Stimulated activated CD4-positive, alpha-beta T cell treated with anti-CD3 and anti-CD28 coated beads, TNF-alpha, amount 100 ng/mL, for 1 hour (primary cell): ENCODE results near the gene LRP6.
"Not testable (repeated sequence)": the region's sequence is repeated elsewhere in the genome, so short reads cannot be mapped to it uniquely, and the experiment has no call there.

Experiments
- DNase-seq, 3 donors: peaks; one replicate each; pipeline ENCODE4 v3.0.0-alpha.2; 2020; ENCODE audit warnings: low read depth in 3 of 3, low spot score in 1 of 3

LRP6 gene

DNA sequence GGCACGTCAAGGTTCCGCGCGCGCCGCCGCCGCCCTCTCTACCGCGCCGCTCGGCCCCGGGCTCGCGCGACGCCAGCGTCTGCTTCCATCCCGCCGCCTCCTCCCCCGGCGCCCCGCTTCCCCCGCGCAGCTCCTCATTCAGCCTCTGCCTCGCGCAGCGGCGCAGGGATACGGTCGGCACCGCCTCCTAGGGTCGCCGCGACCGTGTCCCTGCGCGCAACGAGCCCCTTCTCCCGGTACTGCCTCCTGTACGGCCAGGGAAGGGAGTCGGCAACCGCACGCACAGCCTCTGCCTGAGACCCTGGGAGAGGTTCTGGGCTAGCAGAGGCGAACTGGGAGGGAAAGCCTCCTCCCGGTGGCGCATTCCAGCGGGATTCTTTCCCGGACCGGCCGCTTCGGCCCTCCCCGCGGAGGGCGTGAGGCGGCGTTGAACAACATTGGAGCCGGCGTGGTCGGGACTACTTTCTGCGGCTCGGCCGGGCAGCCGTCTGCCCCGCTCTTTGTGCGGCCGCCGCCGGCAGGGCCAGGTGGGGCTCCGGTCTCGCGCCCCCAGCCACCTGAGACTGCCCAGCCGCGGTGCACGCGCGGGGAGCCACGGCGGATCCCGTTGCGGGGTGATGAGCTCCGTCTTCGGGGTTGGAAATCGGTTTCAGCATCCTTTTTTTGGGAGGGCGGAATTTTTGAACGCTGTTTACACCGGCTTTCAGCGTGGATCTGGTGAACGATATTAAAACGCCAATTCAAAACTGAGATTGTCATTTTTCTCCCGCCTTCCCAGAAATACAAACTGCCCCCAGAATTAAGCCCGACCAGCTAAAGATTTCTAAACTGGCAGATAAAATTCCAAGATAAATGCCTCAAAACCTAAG lies at the start of gene LRP6:
Gene LRP6, minus strand, starts transcription at position 172 of the 869 bp plus-strand sequence. CDS start 309 bp downstream, outside the sequence.
- peak; percentile 51 to 69 (median 58) for DNase-seq

DNA sequence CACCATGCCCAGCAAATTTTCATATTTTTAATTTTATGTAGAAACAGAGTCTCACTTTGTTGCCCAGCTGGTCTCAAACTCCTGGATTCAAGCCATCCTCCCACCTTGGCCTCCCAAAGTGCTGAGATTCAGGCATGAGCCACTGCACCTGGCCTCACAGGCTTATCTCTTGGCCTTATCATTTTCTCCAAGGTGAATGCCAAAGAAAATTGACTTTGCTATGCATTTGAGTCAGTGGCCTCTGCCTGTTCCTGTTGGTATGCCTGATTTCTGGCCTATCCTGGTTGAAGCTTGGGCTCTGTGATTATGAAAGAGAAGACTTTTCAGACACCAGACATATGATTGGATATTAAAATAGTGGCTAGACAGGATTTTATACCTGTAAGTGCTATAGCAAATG lies 49.0 kb upstream of the LRP6 start:
- no peak for DNase-seq

DNA sequence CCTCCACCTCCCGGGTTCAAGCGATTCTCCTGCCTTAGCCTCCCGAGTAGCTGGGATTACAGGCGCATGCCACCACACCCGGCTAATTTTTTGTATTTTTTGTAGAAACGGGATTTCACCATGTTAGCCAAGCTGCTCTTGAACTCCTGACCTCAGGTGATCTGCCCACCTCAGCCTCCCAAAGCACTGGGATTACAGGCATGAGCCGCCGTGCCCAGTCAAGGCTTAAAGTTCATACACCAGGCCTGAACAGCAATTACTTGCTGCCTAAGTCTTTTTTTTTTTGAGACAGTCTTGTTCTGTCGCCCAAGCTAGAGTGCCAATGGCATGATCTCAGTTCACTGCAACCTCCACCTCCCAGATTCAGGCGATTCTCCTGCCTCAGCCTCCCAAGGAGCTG lies 43.9 kb upstream of the LRP6 start:
- not testable (repeated sequence) for DNase-seq

DNA sequence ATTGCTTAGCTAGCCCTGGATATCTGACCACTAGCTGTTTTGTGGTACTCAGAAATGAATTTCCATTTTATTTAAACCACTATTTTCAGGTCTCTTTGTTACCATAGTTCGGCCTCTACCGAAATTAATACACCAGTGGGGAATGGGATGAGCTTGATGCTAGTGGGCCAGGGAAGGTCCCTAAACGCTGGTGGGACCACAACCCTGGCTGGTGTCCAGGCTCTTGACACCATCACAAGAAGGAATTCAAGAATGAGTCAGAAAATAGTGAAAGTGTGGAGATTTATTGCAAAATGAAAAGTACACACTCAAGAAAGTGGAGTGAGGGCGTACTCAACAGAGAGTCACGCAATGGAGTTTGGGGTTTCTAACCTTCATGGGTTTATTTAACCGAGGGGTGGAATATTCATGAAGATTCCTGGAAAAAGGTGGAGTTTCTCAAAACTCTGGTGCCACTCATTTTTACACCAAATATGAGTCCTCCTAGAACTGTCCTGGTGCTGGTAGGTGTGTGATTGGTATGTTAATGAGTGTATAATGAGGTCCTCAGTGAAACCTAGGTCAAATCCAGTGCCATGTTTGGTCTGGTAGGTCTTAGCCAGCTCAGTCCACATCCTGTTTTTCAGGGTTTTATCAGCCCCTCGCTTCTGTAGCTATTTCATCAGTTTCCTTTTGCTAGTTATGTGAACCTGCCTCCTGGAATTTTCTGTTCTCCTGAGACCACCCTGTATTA lies 38.9 kb upstream of the LRP6 start:
- DNase-seq: no peak

DNA sequence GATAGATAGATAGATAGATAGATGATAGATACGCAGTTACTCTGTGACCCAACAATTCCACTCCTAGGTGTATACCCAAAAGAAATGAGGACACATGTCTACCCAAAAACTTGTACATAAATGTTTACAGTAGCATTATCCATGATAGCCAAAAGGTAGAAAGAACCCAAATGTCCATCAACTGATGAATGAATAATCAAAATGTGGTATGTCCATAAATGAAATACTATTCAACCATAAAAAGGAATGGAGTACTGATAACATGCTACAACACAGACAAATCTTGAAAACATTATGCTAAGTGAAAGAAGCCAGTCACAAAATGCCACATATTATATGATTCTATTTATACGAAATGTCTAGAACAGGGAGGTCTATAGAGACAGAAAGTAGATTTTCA lies 36.1 kb upstream of the LRP6 start:
- DNase-seq: no peak

DNA sequence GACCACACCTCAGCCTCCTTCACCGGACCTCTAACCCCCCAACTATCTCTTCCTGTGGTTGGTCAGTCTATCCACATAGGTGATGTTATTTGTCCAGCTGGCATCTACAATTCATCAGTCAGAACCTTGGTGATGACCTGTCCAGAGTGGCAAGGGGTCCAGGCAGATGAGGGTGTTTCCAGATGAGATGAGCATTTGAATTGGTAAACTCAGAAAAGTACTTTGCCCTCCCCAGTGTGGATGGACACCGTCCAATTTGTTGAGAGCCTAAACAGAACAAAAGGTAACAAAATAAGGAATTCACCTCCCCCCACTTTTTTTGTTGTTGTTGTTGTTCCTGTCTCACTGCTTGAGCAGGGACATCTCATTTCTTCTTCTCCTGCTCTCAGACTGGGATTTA lies 34.3 kb upstream of the LRP6 start:
- no peak for DNase-seq

DNA sequence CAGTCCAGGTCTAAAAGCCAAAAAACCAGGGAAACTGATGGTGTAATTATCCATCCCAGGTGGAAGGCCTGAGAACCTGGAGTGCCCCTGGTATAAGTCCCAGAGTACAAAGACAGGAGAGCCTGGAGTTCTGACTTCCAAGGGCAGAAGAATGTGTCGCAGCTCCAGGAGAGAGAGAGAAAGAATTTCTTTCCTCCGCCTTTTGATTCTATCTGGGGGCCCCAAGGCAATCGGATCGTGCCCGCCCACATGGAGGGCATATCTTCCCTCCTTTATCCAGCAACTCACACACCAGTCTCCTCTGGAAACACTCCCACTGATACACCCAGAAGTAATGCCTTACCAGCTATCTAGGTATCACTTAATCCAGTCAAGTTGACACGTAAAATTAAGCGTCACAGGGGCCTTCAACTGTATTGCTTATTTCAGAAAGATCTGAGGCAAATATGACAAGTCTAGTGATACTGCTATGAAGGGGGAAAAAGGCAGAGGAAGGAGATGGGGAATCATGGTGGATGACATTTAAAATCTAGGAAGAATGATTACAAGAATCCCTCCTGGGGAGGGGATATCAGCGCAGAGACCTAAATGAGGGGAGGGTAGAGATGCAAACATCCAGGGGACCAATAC lies 30.5 kb upstream of the LRP6 start:
- no peak for DNase-seq

DNA sequence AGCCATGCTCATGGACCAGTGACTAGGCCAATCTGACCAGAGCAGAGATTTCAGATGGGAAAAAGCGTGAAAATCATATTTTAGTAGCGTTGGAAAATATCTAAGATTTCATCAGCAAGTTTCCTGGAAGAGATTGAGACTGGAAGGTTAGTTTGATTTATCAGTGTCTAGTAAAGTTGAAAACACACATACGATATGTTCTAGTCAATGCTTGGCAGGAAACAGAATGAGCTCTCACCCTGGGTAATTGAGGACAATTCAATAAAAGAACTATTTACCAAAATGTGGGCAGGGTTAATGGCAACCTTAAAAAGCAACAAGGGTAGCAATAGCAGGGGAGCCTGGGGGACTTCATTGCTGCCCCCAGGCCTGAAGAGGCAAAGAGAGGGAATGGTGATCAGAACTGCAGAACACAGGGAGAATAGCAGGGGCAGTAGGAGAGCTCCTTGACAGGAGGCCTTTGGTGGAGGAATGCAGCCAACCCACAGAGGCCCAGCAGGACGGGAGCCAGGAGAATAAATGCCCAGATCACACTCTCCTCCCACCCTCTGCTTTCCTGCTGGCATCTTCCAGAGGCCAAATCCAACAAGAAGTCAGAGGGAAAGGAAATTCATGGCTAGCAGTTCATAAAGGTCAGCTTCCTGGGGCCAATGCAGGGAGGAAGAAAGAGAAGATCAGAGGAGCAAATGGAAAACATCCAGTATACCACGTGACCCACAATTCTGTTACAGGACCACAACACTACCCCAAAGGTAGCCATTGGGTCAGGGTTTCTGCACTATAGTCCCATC lies 27.6 kb upstream of the LRP6 start:
- no peak for DNase-seq

DNA sequence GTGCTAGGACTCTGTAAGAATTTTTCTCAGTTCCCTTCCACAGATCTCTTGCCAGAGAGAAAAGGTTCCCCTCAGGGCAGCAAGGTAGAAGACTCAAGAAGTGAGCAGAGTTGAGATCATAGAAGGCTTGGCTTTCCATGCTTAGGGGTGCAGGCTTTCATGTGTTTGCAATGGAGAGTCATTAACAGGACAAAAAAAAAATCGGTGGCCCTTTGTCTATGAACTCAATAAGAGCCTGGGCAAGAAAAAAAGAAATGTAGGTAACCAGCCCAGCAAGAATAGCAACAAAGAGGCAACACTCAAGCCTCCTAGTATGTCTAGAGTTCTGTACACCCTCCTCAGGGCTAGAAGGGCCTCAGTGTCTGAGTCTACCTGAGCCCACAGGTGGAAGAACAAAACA lies 23.4 kb upstream of the LRP6 start:
- DNase-seq: no peak

DNA sequence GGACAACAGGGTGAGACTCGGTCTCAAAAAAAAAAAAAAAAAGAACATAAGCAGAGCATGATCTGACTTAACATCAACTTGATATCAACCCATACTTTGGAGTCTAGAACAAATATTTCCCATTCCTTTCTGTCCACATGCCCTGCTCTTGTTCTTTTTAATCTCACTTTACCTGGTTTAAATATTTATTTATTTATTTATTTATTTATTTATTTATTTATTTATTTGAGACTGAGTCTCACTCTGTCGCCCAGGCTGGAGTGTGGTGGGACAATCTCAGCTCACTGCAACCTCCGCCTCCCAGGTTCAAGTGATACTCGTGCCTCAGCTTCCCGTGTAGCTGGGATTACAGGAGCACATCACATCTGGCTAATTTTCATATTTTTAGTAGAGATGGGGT lies 19.6 kb upstream of the LRP6 start:
- DNase-seq: no peak

DNA sequence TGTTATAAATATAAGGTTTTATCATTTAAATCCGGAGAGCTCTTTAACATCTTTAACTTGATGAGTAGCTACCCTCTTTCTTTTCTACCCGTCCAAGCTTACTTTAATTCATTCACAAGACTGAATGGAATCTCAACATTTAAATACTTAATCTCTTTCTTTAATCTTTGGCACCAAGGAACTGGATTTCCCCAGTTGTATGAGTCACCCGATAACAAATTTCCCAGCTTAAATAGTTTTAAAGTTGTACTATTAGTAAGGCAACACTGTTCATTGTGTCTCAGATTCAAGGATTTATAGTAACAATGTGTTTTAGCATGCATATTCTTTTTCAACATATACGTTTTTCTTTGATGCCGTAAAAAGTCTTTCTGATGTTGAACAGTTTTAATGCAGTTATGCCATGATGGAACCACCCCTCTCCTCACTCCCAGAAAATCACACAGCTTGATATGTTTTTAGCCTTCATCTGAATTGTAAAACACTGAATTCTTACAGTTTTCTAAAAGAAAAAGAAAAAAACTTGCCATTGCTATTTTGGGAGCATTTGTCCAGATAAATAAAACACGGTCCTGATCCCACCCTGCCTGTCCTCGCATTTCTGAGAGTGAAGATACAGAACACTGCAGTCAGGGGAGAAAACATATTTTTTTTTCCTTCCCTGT lies 16.0 kb upstream of the LRP6 start:
- no peak for DNase-seq

DNA sequence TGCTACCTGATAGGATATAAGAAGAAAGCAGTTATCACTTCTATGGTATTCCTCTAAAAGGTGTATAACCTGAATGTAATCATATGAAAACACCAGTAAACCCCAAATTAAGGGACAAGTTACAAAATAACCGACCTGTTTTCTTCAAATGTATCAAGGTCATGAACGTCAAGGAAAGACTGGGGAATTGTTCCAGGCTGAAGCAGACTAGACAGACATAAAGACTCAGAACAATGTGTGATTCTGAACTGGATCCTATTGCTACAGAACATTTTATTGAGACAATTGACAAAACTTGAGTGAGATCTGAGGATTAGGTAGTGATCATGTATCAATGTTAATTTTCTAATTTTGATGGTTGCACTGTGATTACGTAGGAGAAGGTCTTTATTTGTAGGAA lies 15.4 kb upstream of the LRP6 start:
- DNase-seq: no peak

DNA sequence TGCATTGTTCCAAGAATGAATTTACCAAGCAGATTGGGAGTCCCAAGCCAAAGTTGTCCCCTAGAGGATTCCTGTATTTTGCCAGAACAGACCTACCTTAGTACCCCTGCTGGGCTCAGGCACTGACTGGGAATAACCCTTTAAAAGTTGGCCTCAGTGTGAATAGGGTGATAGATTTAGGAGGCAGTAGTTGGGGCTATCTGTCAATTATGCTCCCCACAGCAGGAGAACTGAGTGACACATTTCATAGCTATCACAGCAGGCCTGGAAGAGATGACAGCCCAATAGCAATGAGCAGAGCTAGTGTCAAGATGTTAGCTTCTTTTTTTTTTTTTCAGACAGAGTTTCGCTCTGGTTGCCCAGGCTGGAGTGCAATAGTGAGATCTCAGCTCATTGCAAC lies 14.3 kb upstream of the LRP6 start:
- no peak for DNase-seq

DNA sequence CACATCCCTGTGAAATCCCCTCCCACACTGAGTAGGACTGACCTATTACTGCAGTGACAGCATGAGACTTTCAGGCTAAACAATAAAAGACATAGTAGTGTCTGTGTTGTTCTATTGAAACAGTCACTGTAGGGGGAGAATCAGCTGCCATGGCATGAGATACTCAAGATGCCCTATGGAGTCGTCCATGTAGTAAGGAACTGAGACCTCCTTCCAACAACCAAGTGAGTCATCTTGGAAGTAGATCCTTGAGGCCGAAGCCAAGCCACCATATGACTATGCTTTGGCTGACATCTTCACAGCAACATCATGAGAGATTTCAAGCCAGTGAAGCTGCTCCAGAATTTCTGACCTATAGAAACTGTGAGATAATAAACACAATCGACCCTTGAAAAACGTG lies 12.1 kb upstream of the LRP6 start:
- no peak for DNase-seq

DNA sequence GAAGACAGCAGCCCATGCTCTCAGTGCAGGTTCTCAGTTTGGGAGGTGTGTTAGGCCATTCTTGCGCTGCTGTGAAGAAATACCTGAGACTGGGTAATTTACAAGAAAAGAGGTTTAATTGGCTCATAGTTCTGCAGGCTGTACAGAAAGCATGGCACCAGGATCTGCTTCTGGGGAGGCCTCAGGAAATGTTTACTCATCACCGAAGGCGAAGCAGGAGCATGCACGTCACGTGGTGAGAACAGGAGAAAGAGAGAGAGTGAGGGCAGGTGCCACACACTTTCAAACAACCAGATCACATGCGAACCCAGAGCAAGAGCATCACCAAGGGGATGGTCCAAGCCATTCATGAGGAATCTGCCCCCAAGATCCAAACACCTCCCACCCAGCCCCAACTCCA lies 9.0 kb upstream of the LRP6 start:
- no peak for DNase-seq

DNA sequence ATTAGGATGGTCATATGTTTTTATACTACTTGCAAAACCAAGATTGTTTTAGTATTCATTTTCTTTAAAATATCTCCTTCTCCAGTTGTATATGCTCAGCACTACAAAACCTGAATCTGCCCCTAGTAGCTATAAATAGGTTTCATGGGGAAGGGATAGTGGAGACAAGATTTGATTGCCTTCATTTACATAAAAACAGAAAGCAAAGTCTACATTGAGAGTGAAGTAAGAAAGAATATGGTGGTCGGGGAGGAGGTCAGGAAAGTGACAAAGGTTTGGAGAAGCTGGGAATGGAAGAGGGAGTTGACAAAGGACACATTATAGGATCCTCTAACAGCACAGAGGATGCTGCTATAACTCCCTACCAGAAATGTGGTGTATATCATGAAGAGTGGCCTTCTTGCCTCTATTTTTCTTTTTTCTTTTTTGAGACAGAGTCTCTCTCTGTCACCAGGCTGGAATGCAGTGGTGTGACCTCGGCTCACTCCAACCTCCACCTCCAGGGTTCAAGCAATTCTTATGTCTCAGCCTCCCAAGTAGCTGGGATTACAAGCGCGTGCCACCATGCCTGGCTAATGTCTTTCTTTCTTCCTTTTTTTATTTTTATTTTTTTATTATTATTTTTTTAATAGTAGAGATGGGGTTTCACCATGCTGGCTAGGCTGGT lies 6.6 kb upstream of the LRP6 start:
- no peak for DNase-seq

DNA sequence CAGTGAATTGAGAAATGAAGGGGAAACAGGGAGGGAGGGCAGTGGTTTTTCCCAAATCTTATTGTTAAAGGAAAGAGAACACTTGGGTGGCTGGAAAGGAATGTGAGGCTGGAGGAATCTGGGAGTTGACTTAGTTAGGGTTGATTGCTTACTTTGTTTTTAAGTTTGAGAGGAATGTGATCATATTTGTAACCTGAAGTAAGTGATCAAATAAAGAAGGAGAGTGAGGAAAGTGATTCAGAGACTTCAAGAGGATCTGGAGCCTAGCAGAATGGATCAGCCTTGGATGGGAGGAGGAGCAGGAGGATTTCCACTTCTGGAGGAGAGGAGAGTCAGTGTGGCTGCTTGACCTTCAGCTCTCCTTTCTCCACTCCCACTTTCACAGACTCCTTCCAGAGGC lies 6.0 kb upstream of the LRP6 start:
- no peak for DNase-seq

DNA sequence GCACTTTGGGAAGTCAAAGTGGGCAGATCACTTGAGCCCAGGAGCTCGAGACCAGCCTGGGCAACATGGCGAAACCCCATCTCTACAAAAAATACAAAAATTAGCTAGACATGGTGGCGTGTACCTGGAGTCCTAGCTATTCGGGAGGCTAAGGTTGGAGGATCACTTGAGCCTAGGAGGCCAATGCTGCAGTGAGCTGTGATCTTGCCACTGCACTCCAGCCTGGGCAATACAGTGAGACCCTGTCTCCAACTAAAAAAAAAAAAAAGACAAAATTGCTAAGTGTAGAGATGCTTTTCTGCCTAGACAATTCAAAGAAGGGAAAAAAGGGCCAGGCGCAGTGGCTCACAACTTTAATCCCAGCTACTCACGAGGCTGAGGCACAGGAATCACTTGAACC lies 3.4 kb upstream of the LRP6 start:
- DNase-seq: no peak

DNA sequence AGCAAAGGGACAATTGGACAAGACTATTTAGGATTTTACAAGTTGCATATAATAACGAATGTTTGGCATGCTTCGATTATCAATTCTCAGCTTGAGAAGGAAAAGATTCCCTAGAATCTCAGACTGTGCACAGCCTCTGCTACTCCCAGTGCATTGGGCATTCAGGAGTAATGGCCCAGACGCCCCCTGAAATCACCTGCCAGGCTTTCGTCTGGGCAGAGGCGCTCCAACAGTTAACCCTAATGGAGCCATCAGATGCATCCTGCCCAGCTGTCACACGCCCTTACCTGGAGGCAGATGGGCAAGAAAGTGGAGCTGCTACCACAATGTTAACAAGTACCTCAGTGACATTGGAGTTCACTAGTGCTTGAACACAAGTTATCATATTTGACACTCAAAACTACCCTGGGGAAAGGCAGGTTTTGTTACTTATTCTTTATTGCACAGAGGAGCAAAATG lies 927 bp upstream of the LRP6 start:
- DNase-seq: no peak

DNA sequence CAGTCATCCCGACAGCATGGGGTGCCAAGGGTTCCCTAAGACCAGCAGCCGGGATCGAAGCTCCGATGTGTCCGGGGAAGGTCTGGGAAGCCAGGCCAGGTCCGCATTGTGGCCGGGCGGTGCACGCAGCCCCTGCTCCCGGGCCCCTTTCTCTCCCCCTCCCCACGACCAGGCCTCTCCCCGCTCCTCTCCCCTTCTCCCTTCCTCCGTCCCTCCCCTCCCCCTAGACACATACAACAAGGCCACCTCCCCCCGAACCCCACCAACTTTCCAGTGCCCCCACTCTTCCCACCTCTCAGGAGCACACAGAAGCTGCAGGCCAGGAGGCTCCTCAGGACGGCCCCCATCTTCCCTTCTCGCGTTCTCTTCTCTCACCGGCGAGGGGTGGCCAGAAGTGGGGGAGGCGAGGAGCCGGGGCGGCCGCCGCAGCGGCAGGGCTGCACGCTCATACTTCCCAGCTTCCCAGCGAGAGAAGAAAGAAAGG lies 413 bp downstream of the LRP6 start:
- DNase-seq: no peak
